ENCODE measurements around the gene C2CD2L. TPM values are rescaled to one million over a fixed set of nuclear protein-coding genes. Genes with fewer than 3 reads are reported as not detected.

The C2CD2L gene
- 5.8 and 7.8 TPM in 2 replicates for total RNA-seq

DNA sequence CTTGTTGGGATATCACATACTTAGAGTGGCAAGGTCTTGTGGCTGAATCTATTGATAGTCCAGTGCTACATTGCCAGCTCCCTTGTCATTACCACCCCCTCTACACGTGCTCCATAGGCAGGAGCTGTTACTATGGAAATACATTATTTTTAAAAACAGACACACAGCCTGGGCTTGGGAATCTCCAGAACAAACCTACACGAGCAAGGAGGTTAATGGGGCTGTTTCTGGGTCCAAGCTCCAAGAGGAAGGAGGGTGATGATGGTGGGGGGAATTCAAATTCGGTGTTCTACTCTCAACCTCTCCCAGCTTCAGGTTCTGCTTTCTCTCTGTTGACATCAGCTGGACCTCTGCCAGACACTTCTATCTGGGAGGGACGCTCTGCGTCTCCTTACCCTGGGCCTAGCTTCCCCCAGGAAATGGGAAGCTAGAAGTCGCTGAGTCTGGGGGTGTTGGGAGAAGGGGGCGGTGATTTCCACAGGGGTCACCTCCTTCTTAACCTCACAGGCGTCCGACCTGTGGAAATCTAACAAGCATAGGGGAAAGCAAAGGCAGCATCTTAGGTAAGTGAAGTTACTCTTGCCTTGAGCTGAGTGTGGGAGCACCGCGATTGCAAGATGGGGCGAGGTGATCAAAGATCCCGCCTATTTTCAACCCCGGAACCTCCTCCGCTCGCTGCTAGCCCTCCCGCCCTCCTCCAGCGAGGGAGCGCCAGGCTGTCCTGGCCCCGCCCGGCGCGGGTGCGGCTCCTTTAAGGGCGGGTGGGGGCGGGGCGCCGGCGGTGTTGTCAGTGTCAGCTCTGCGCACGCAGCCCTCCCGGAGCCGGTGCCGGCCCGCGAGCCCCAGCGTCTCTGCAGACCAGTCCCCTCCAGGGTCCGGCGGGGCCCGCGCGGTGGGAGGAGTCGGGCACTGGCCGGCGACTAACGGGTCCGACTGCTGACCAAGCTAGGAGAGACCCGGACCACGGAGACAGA, at the start of gene C2CD2L:
TSS of gene C2CD2L (plus strand) at position 781 of the 974 bp plus-strand sequence. CDS start 398 bp downstream, outside the sequence.

GRCh38 chr11:119067371-119068222, 39.5 kb upstream of the C2CD2L start, which contains the start of gene VPS11:
Gene VPS11 (plus strand): TSS chr11:119067818. CDS start chr11:119067824, 6 bp downstream.

DNA sequence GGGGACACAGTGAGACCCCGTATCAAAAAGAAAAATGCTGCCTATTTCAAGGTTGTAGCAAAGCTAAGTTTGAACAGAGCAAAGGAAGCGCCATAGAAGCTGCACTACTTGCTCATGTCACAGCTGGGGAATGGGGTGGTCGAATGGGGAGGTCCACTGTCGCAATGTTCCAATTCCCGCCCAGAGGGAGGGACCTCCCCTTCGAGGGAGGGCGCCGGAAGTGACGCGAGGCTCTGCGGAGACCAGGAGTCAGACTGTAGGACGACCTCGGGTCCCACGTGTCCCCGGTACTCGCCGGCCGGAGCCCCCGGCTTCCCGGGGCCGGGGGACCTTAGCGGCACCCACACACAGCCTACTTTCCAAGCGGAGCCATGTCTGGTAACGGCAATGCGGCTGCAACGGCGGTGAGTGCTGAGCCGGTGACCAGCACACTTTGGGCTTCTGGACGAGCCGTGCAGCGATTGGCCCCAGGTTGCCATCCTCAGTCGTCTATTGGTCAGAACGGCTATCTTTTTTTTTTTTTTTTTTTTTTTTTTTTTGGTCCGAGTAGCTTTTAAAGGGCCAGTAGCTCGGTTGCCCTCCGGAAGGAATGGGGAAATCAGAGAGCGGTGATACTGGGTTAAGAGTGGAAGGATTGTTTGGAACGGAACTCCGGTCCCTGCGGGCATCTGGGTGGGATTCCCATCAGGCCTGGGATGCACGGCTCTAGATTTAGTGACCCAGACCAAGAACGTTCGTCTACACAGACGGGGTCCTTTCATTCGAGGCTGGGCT, 22.3 kb upstream of the C2CD2L start, which contains the start of gene HMBS:
TSS of gene HMBS (plus strand) at position 219 of the 774 bp plus-strand sequence. CDS start at position 372, 153 bp downstream.

DNA sequence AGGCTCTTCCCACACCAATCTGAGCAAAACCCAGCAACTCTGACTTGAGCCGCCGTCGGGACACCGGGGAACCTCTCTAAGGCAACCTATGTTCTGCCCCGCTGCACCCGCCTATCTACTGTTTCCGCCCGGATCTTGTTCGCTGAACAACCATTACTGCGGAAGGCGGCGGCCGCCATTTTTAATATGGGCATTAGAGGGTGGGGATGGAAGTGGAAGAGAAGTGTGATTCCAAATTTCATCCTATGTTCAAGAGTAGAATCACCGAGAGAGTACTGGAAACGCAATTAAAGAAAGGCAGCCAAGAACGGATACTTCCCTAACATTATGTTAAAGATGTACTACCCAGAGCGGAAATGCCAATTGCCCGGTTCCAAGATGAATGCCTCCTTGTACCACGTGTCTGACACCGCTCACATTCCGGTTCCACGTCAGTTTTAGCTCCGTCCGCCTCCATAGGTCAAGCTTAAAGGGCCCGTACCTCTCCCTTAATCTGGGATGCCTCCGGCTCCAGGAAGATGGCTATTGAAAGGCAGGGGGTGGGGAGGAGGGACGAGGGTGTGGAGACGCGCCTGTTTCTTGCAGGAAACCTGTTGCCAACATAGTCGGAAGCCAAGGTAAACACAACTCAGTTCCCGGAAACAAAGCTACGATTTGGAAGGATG, 5.3 kb upstream of the C2CD2L start, which contains the start of gene DPAGT1:
TSS of gene DPAGT1 (minus strand) at position 95 of the 665 bp plus-strand sequence. CDS start 198 bp downstream, outside the sequence.

GRCh38 chr11:119121008-119121810, 14.1 kb downstream of the C2CD2L start, which contains the start of gene HINFP:
Gene HINFP (plus strand): TSS chr11:119121580. CDS start chr11:119126945, 5,365 bp downstream.

GRCh38 chr11:119149018-119149785, 42.1 kb downstream of the C2CD2L start, which contains the start of gene ABCG4:
Gene ABCG4 (plus strand): TSS chr11:119149052. CDS start chr11:119149966, 914 bp downstream.

Other genes with a start within 250 kb of the C2CD2L start
- not detected in 2 replicates for gene CXCR5, start 223.5 kb upstream of the C2CD2L start, total RNA-seq
- 17.3 and 26.6 TPM in 2 replicates for gene BCL9L, start 181.4 kb upstream of the C2CD2L start, total RNA-seq
- gene UPK2, start 151.0 kb upstream of the C2CD2L start, total RNA-seq, result not detected in 2 replicates
- not detected in 2 replicates for gene FOXR1, start 135.6 kb upstream of the C2CD2L start, total RNA-seq
- gene CENATAC, start 109.2 kb upstream of the C2CD2L start, total RNA-seq, result 2.0 and 6.4 TPM in 2 replicates
- 1,299 and 1,315 TPM in 2 replicates for gene RPS25, start 89.0 kb upstream of the C2CD2L start, total RNA-seq
- gene TRAPPC4, start 88.6 kb upstream of the C2CD2L start, total RNA-seq, result 64.3 and 95.9 TPM in 2 replicates
- gene SLC37A4, start 76.5 kb upstream of the C2CD2L start, total RNA-seq, result 15.4 and 17.6 TPM in 2 replicates
- gene HYOU1, start 50.1 kb upstream of the C2CD2L start, total RNA-seq, result 96.6 and 110 TPM in 2 replicates
- gene VPS11, start 39.5 kb upstream of the C2CD2L start, total RNA-seq, result 20.5 and 20.7 TPM in 2 replicates
- gene HMBS, start 22.5 kb upstream of the C2CD2L start, total RNA-seq, result 17.5 and 25.7 TPM in 2 replicates
- 21.9 and 27.5 TPM in 2 replicates for gene DPAGT1, start 5.5 kb upstream of the C2CD2L start, total RNA-seq
- 7.8 and 12.4 TPM in 2 replicates for gene HINFP, start 14.2 kb downstream of the C2CD2L start, total RNA-seq
- under 0.01 and 0.29 TPM in 2 replicates for gene ABCG4, start 41.7 kb downstream of the C2CD2L start, total RNA-seq
- 16.0 and 23.1 TPM in 2 replicates for gene NLRX1, start 61.4 kb downstream of the C2CD2L start, total RNA-seq
- gene NHERF4, start 78.1 kb downstream of the C2CD2L start, total RNA-seq, result not detected in 2 replicates
- gene CBL, start 99.0 kb downstream of the C2CD2L start, total RNA-seq, result 7.8 and 9.4 TPM in 2 replicates
- 77.6 and 86.5 TPM in 2 replicates for gene MCAM, start 209.8 kb downstream of the C2CD2L start, total RNA-seq
- gene RNF26, start 227.2 kb downstream of the C2CD2L start, total RNA-seq, result 12.1 and 14.5 TPM in 2 replicates
- gene C1QTNF5, start 233.5 kb downstream of the C2CD2L start, total RNA-seq, result 10.7 and 12.9 TPM in 2 replicates
- gene MFRP, start 239.4 kb downstream of the C2CD2L start, total RNA-seq, result not detected in 2 replicates

Measured in myometrial cell (primary cell).